NT2/D1 (cell line): ENCODE data around the gene TGM3.

Source experiments
- SUZ12 ChIP-seq: IDR thresholded peaks from 2 replicates; pipeline ENCODE4 v1.6.1; 2011; ENCODE audit not compliant: insufficient read length, insufficient read depth; ENCODE audit errors: extremely low read depth
- YY1 ChIP-seq: IDR thresholded peaks from 2 replicates; pipeline ENCODE4 v1.6.1; 2011; ENCODE audit not compliant: insufficient read length, insufficient read depth

GRCh38 chr20:2261629-2262028 lies 34.2 kb upstream of the TGM3 start:
- TF ChIP-seq YY1, result no peak
- no peak for TF ChIP-seq SUZ12
